ENCODE results near the gene SDK1.
"Not testable (repeated sequence)": the region's sequence is repeated elsewhere in the genome, so short reads cannot be mapped to it uniquely, and the experiment has no call there.

SDK1 gene

DNA sequence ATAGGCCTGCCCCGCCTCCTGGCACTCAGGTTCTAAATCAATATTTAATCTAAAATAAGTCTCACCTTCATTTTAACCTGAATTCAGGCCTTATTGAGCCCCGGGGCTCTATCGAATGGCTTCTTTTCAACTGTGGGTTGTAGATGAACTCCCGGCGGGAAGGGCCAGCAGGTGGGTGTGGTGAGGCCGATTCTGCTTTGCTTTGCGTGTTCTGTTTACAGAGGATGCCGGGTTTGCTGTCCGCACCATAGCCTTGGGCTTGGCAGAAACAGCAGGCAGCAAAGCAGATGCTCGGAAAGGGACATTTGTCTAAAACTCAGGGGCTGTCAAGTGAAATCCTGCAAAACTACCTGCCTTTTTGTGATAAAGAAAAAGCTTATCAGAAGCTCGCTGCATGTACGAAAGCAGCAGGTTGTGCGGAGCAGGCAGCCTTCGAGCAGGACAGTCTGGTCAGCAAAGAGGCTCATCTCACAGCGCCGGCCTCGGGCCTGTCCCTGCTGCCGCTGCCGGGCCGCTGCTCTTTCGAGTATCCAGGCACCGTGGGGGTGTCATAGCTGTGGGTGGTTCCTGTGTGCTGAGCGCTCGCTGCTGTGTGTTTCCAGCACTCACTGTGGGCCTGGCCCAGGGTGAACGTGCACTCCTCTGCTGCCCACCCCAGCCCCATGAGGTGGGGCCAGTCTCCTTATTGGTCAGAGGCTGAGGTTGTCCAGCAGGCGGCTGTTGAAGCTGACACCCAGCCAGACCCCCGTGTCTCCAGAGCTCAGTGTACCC, 946.2 kb downstream of the SDK1 start:
- no peak for DNase-seq (ENCODE audit: low spot score)

DNA sequence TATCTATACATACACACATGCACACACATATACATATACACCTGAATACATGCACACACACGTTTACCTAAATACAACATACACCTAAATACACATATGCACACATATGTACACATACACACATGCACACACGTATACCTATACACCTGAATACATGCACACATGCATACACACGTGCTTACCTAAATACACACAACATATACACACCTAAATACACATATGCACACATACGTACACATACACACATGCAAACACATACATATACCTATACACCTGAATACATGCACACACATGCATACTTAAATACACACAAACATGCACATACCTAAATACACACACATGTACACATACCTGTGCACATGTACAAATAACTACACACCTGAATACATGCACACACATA, 947.2 kb downstream of the SDK1 start:
- DNase-seq (ENCODE audit: low spot score) = no peak

DNA sequence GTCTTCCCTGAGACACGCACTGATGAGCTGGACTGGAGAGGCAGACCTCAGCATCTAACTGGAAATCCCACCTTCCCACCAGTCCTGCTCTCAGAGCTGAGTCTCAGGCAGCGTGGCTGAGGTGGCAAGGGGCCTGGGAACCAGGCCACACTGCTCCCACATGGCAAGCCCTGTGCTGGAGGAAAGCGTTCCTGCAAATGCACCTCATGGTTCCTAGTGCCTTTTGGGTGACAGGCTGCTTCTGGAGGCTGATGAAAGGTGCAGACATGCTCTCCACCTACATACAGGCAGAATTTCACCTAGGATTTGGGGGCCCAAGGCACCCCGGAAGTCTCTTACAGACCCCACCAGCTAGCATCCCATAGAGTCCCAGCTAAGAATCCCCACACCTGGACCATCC, 948.2 kb downstream of the SDK1 start:
- DNase-seq (ENCODE audit: low spot score) = no peak

DNA sequence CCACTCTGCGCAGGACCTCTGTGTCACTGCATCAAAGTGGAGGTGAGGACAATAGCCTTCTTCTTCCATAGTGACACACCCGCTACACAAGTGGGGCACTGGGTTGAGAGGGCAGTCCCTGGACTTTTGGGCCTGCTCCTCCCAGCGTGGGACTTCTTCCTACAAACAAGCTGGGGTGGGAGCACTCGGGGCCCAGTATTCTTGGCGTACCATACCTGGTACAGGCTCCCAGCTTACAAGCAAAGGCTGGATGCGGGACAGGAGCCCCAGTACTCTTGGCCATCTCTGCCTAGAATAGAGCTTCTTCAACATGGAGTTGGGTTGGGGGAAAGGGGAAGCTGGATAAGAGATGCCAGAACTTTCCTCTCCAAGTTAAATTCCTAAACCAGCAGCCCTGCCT, 954.3 kb downstream of the SDK1 start:
- DNase-seq (ENCODE audit: low spot score) = no peak

DNA sequence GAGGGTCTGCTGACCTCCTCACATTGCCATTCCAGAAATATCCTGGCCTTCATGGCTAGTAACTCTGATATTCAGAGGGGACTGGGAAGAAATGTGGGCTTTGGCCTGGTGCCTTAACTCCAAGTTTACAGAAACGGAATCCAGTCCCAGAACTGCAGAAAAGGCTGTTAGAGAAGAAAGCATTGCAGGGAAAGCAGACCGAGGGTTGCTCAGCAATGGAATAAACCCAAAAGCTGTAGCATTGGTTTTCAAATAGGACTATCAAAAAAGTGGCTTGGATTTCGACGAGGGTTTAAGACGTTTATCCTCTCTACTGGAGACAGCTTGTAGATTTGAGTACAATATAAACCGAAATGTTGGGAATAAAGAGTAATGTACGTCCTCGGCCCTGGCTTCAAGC, 955.2 kb downstream of the SDK1 start:
- DNase-seq (ENCODE audit: low spot score) = no peak

DNA sequence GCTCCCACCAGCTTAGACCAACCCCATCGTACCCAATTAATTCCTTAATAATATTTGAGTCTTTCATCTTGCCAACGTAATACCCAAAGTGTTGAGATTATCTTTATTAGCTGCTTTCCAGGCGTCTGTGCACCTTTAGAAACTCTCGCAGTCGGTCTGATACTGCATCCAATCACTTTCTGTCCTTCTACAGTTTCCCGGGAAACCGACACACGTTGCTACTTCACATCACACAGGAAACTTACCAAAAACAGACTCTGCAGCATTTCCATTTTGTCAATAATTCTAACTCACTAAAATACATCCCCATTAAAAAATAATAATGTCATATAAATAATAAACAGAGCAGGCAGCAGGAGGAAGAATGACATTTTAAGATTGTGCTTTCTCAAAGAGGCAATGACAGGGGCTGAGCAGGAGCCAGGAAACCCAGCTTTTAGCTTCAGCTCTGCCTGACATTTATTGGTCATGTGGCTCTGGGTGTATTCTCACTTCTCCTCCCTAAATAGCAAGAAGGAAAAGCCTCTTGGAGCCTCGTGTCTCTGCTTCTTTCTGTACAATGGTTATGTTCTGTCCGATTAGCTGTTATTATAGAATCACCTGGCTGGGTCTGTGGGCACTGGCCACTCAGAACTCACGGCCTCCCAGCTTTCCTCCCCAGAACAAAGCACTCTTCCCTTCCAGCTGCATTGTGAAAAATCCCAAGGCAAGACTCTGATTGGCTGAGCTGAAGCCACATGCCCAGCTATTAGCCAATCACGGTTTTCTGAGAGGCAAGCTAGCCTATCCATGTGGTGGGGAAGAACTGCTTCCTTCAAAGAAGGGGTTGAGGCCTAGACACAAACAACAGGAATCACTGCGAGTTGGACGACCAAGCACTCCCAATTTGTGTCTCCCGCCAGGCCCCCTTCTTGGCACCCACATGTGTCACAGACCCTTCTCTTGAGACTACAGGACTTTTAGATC, 956.4 kb downstream of the SDK1 start:
- no peak for DNase-seq (ENCODE audit: low spot score)

DNA sequence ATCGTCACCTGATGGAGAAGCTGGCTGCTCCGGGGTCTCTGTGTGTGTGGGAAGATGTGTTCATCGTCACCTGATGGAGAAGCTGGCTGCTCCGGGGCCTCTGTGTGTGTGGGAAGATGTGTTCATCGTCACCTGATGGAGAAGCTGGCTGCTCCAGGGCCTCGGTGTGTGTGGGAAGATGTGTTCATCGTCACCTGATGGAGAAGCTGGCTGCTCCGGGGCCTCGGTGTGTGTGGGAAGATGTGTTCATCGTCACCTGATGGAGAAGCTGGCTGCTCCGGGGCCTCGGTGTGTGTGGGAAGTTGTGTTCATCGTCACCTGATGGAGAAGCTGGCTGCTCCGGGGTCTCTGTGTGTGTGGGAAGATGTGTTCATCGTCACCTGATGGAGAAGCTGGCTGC, 959.1 kb downstream of the SDK1 start:
- DNase-seq (ENCODE audit: low spot score) = not testable (repeated sequence)

DNA sequence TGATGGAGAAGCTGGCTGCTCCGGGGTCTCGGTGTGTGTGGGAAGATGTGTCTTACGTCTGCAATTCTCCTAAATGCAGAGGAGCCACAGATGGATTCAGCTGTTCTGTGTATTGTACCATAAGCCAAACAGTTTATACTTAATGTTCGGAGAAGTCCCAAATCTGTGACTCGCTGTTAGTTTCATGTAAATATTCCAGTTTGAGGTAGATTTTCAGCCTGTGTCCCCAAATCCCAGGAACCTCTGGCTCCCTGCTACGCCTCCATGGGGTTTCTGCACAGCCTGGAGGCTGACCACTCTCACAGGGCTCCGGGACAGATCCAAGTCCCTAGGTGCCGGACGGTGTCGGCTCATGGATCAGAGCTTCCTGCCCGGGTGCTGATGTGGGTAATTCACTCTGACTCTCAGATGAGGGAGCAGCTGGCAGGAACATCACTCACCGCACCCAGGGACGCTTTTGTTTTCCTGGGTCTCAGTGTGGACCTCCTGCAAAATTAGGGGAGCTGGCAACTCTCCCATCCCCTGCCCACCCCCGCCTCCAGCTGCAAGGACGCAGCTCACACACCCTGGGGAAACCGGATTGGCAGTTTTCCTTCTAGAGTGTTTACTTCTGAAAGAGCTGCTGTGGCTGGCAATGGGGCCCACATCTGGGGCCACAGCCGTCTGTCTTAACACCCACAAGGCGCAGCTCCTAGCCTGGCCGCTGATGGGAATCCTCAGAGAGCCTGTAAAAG, 960.0 kb downstream of the SDK1 start:
- DNase-seq (ENCODE audit: low spot score) = no peak

DNA sequence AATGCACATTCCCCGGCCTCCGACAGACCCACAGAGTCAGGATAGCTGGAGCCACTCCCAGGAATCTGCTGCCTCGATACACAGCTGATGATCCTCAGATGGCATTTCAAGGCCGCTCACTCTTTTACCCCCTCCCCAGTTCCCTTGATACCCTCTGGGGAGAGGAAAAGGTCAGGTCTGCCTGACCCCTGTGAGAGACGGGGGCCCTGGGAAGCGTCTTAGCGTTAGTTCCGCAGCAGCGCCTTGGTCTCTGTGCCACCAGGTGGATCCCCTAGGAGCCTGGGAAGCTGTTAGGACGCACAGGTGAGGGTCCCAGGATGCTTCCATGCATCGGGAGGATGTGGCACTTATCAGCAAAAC, 960.5 kb downstream of the SDK1 start:
- DNase-seq (ENCODE audit: low spot score) = no peak

DNA sequence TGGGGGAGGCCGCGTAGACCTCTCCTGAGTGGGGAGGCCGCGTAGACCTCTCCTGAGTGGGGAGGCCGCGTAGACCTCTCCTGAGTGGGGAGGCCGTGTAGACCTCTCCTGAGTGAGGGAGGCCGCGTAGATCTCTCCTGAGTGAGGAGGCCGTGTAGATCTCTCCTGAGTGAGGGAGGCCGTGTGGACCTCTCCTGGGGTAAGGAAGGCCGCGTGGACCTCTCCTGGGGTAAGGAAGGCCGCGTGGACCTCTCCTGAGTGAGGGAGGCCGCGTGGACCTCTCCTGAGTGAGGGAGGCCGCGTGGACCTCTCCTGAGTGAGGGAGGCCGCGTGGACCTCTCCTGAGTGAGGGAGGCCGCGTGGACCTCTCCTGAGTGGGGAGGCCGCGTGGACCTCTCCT, 963.2 kb downstream of the SDK1 start:
- DNase-seq (ENCODE audit: low spot score) = not testable (repeated sequence)

DNA sequence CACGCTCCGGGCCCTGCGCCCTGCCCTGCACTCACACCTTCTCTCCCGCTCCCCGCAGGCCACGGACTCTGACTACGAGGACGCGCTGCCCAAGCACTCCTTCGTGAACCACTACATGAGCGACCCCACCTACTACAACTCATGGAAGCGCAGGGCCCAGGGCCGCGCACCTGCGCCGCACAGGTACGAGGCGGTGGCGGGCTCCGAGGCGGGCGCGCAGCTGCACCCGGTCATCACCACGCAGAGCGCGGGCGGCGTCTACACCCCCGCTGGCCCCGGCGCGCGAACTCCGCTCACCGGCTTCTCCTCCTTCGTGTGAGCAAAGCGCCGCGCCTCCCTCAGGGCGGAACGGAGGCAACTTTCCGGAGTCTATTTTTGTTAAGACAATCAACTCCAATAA, 964.0 kb downstream of the SDK1 start:
- no peak for DNase-seq (ENCODE audit: low spot score)

DNA sequence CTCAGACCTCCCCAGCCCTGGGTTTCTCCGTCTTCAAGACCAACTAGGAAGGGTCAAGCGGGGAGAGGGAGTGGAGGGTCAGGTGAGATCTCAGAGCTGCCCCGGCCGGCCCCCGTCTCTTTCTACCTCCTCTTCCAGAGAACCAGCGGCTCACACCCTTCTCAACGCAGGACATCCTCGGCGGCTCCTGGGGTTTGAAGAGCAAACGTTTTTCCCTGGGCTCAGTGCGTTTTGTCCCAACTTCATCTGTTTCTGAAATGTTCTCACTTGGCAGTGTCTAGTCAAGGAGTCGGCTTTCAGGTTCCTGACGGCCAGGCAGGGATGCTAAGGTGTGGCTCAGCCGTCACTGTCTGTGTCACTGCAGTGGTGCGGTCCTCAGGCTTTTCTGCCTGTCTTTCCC, 964.6 kb downstream of the SDK1 start:
- DNase-seq (ENCODE audit: low spot score) = no peak

DNA sequence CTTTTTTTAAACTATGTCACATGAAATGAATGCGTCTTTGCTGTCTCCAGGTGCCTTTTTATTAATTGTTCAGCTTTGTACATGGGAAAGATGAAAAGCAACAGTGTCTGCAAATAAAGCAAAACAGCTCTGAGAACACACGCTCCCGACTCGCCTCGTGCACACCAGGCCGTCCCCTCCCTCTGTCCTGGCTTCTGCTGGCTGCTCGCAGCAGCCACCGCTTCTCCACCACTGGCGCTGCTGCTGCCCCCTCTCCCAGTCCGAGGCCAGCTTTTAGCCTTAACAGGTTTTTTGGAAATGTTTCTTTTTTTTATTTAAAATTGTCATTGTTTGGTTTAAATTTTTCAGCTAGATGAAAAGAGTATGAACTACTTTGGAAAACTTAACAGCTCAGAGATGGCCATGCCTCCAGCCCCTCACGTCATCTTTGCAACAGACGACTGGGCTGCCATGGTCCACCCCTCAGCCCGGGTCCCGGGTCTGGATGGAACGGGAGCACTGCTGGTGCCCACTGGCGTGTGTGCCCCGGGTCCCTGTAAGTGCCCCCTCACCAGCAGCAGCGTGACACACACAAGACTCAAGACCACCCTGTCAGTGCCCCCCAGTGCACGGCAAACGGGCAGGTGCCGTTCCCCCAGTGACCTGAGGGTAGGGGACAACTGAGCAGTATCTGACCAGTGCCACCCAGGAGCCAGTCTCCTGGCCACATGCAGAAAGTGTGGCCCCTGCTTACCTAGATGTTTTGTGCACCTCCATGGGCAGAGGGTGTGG, 965.4 kb downstream of the SDK1 start:
- DNase-seq (ENCODE audit: low spot score) = no peak

DNA sequence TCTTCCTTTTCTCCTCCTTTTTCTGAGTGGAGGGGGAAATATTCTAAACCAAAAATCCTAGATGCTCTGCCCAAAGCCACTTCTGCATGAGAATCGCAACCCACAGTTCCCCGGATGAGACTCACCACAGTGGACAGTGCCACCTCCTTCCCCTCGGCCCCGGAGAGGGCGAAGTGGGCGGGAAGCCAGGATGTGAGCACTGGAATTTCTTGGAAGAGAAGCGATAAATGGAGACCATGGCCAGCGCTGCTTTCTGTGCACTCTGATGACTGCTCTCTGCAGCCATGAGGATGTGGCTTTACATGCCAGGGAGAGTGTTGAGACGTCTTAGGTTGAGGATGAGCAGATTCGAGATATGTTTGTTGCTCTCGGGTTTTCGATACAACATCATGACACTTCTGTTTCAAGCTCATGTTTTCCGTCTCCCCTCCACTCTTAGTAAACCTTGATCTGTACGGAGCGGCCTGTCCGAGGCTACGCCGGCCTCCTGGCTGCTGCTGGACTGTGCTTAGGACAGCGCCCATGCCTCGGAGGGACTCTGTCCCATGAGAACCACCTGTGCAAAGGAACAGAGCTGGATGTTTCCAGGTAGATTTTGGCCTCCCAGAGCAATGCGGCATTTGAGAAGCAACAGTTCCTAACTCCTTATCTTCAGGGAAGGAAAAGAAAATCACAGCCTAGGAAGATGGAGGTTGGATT, 966.4 kb downstream of the SDK1 start:
- no peak for DNase-seq (ENCODE audit: low spot score)

DNA sequence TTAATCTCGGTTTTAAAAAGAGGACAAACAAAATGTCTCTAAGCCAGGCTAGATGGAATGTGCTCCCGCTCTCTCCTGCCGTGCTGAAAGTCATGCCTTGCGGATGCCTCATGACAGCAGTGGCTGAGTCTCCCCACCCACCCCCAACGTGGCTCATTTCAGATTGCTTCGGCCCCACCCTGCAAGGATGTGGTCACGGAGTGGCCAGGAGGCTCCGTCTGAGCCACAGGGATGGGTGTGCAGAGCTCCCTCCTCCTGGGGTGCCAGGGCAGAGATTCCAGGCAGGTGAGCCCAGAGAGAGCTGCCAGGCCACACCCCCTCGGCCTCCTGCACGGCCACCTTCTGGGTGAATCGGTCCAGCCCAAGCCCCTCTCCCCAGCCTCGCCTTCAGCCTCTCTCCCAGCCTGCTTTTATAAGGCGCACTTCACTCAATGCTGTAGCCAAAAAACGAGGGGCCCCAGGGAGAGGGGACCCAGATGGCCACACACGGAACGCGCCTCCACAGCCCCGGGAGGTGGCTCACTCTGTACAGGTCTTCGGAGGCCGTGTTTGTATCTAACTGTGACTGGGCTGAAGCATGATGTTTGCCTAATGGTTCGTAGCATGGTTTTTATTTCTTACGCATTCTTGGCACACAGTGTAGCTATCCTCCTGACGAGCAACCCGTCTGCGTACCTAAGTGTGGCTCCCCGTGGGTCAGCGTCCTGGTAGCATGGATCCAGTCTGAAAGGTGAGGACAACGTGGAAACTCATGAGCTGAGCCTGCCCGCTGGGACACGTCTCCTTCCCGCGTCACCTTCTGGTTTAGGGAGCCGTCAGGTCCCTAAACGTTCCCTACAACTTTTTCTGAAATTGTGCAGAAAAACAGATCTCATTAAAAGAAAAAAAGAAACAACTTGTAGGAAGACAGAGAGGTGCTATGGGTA, 967.3 kb downstream of the SDK1 start:
- DNase-seq (ENCODE audit: low spot score) = no peak

DNA sequence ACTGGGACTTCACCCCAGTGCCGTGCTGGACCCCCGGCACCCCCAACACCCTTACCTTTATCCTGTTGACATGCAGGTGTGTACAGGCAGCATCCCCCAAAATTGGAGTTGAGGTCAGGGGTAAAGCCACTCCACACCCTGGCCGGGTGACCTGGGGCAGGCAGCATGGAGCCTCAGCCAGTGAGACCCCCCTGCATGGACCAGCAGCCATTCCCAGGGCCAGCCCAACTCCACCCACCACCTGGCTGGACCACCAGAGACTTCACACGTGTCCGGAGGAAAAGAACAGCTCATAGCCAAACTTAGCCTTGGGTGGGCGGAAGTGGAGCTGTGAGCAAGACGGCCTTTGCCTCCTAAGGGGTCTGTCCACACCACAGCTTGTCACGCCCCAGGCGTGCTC, 968.0 kb downstream of the SDK1 start:
- DNase-seq (ENCODE audit: low spot score) = no peak

DNA sequence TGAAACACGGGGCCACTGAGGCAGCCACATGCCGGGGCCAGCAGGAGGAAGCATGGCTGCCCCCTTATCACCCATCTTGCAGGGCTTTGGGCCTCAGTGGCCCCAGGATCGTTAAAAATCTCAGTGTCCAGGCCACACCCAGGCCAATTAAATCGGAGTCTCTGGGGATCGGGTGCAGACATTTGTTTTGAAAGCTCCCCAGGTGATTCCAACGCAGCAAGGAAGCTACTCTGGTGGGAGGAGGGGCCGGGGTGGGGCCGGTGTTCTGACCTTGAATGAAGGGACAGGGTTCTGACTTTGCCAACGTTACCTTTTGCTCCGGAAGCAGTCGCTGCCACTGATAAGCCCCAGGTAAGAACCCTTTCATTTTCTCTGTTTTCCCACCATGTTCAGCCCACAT, 968.7 kb downstream of the SDK1 start:
- no peak for DNase-seq (ENCODE audit: low spot score)

DNA sequence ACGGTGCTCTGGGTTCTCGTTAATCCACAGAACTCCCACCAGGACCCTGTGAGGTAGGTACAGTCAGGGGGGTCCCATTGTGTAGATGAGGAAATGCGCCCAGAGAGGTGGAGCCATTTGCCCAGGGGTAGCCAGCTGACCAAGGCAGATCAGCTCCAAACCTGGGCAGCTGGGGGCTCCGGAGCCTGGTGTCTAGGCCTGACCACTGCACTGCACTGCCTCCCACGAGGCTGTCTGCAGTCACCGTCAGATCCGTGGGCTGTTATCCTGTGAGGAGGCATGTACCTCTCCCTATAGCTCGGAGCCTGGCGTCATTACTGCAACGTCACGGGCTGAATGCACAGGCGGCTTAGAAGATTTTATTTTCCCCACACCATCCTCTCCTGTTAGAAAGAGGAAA, 969.2 kb downstream of the SDK1 start:
- DNase-seq (ENCODE audit: low spot score) = no peak

DNA sequence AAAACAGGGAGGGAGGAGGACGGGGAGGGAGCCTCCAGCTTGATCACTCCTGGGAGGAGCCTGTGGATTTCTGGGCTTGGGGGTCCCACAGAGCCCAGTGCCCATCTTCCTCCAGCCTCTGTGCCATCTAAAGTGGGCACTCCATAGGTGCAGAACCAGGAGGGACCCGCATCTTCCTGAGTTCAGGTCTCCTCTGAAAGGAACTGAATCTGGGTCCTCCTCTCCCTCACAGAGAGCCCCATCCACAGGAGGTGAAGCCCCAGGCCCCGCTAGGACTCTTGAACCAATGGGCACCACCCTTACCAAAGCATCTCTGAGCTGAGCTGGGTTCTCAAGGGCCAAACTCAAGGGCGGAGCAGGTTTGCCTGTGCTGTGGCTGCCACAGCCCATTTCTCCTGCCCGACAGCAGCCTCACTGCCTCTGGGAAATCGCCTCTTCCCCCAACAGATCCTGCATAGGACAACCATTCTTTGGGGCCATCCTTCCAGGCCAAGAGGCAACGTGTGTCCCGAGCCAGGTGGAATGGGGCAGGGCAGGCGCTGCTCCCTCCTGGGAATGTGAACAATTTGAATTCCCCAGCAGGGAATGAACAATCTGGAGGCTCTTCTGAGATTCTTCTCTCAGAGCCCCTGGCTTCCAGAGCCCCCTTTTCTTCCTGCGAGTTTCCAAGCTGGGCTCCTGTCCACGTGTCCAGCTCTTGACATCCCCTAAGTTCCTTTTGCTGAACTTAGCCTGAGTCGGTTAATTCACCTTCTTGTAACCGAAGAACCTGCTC, 970.1 kb downstream of the SDK1 start:
- DNase-seq (ENCODE audit: low spot score) = no peak

DNA sequence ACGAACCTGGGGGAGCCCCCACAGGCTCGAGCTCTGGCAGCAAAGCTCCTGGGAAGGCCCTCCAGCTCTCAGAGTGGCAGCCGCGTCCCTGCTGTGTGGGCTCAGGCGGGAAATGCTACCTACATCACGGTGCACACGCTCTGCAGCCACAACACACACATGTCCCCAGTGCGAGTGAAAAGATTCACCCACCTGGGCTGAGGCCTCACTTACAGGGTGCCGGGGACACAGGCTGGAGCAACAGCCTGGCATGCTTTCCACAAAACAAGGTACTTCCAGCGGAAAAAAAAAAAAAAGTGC, 970.6 kb downstream of the SDK1 start:
- DNase-seq (ENCODE audit: low spot score) = no peak
